Endodermal cell (in vitro differentiated cells): ENCODE results near the gene CEP104. TPM values are rescaled to one million over a fixed set of nuclear protein-coding genes. Genes with fewer than 3 reads are reported as not detected.

ENCODE experiments used
- DNase-seq: peaks from one replicate; pipeline ENCODE4 v3.0.0-alpha.2; 2017
- H3K27ac ChIP-seq: 2 replicates; pipeline ENCODE4 v1.5.1; 2013; ENCODE audit warnings: mild to moderate bottlenecking, low read depth, low read length, moderate library complexity
- H3K27me3 ChIP-seq: 2 replicates; pipeline ENCODE4 v1.6.1; 2013; ENCODE audit warnings: mild to moderate bottlenecking, low read length, moderate library complexity; ENCODE audit not compliant: insufficient read depth, control insufficient read depth, poor library complexity, severe bottlenecking
- H3K36me3 ChIP-seq: 2 replicates; pipeline ENCODE4 v1.7.0; 2013; ENCODE audit warnings: mild to moderate bottlenecking, low read length, moderate library complexity; ENCODE audit not compliant: control insufficient read depth, insufficient read depth
- H3K4me1 ChIP-seq: one replicate; pipeline ENCODE4 v1.7.0; 2013; ENCODE audit warnings: low read length; ENCODE audit not compliant: control insufficient read depth, insufficient read depth
- H3K4me3 ChIP-seq: 2 replicates; pipeline ENCODE4 v1.5.1; 2013; ENCODE audit warnings: mild to moderate bottlenecking, low read length, moderate library complexity
- H3K9ac ChIP-seq: 2 replicates; pipeline ENCODE4 v1.6.1; 2013; ENCODE audit warnings: mild to moderate bottlenecking, low read length, moderate library complexity; ENCODE audit not compliant: poor library complexity, severe bottlenecking; ENCODE audit errors: extremely low read depth
- H3K9me3 ChIP-seq: 2 replicates; pipeline ENCODE4 v1.6.1; 2013; ENCODE audit warnings: mild to moderate bottlenecking, low read length, moderate library complexity; ENCODE audit not compliant: control insufficient read depth
- H3K27ac Mint-ChIP-seq: 2 replicates; pipeline ENCODE4 v1.8.0; 2020; ENCODE audit warnings: mixed read lengths
- H3K27me3 Mint-ChIP-seq: 2 replicates; pipeline ENCODE4 v1.8.0; 2021; ENCODE audit warnings: mild to moderate bottlenecking, mixed read lengths; ENCODE audit not compliant: insufficient read depth
- H3K36me3 Mint-ChIP-seq: 2 replicates; pipeline ENCODE4 v1.8.0; 2020; ENCODE audit warnings: low read depth, mixed read lengths
- H3K4me1 Mint-ChIP-seq: 2 replicates; pipeline ENCODE4 v1.8.0; 2020; ENCODE audit warnings: mixed read lengths
- H3K4me3 Mint-ChIP-seq: 2 replicates; pipeline ENCODE4 v1.8.0; 2020; ENCODE audit warnings: mild to moderate bottlenecking, moderate library complexity, mixed read lengths
- H3K9me3 Mint-ChIP-seq: 2 replicates; pipeline ENCODE4 v1.8.0; 2020; ENCODE audit warnings: mild to moderate bottlenecking, mixed read lengths
- CTCF ChIP-seq: fragments of 200-600 bp; sonication (generic); conservative IDR thresholded peaks from 2 replicates; pipeline ENCODE4 v1.5.0; 2021; ENCODE audit warnings: antibody characterized with exemption, mild to moderate bottlenecking
- WGBS, 2 experiments: methylation state at CpG; one replicate each; pipeline versions ENCODE4 v1.1.5 to v1.1.7; 2013; ENCODE audit warnings: missing lambda C conversion rate in 2 of 2, mixed read lengths in 1 of 2; ENCODE audit not compliant: insufficient coverage in 1 of 2, insufficient read length in 1 of 2; 5-methylcytosine and 5-hydroxymethylcytosine counted together
- total RNA-seq, 2 donors: library from RNA; stranded (reverse); fragmentation: NEBNext Ultra II Directional in 1 of 2; extraction: Animal tissue kit (Norgen Biotek cat#: 25700) in 1 of 2; gene quantifications; 2 replicates in 1 of 2; 3 replicates in 1 of 2; pipeline ENCODE4 v1.2.1, GENCODE V29; 2021

Gene CEP104
- total RNA-seq, 2 donors from 2014 or later = 34.2 to 47.5 TPM

GRCh38 chr1:3772715-3773571, 84.1 kb downstream of the CEP104 start, which contains the start of gene SMIM1:
Gene SMIM1 (plus strand): TSS chr1:3772749. CDS start chr1:3775374, 2,625 bp downstream.
- no peaks in the 10 kb centered on the region for H3K36me3 ChIP-seq
- Mint-ChIP-seq H3K27ac (no peak within 1 kb of the TSS), H3K4me3 (peak within 1 kb of the TSS; percentile 56), H3K9me3 (no peaks in the 10 kb centered on the region), H3K36me3 (no peaks in the 10 kb centered on the region), H3K4me1 (peaks cover 8% of the 10 kb centered on the region), H3K27me3 (no peaks in the 10 kb centered on the region)
- H3K4me3 ChIP-seq = peak within 1 kb of the TSS; percentile 76
- TF ChIP-seq CTCF = no peak
- H3K4me1 ChIP-seq = peaks cover 4% of the 10 kb centered on the region
- H3K27me3 ChIP-seq = no peaks in the 10 kb centered on the region
- 26 to 47% methylated on average over 16 to 55 of the region's 55 CpGs for WGBS, 2 experiments
- H3K27ac ChIP-seq = no peak within 1 kb of the TSS
- H3K9ac ChIP-seq = no peak within 1 kb of the TSS
- peak; percentile 61 for DNase-seq
- H3K9me3 ChIP-seq = no peaks in the 10 kb centered on the region

GRCh38 chr1:3772027-3772714, 84.8 kb downstream of the CEP104 start:
- 3% methylated on average over 48 of the region's 61 CpGs; no CpG with 5 or more reads in 1 of the 2 experiments for WGBS, 2 experiments
- Histone ChIP-seq H3K27me3 (no peaks in the 10 kb centered on the region), H3K27ac (no peak overlapping the region)

More at GRCh38 chr1:3772027-3772714, 84.8 kb downstream of the CEP104 start:
- Histone ChIP-seq H3K9ac (no peak overlapping the region), H3K36me3 (no peaks in the 10 kb centered on the region), H3K4me1 (peaks cover 4% of the 10 kb centered on the region), H3K4me3 (peak overlapping the region; percentile 76), H3K9me3 (no peaks in the 10 kb centered on the region)
- peaks cover 8% of the 10 kb centered on the region for H3K4me1 Mint-ChIP-seq
- peaks cover 5% of the 10 kb centered on the region for H3K27me3 Mint-ChIP-seq
- no peaks in the 10 kb centered on the region for H3K9me3 Mint-ChIP-seq
- no peaks in the 10 kb centered on the region for H3K36me3 Mint-ChIP-seq
- no peak overlapping the region for H3K27ac Mint-ChIP-seq
- H3K4me3 Mint-ChIP-seq = peak overlapping the region; percentile 56
- peak; percentile 99 for DNase-seq
- TF ChIP-seq CTCF = no peak
